GM11168 (cell line): ENCODE measurements around the gene B4GALNT2.
"Not testable (repeated sequence)": the region's sequence is repeated elsewhere in the genome, so short reads cannot be mapped to it uniquely, and the experiment has no call there.

Source experiments
- in situ Hi-C: fragments of 300-500 bp; cut with MboI; formaldehyde crosslinking; loops from one replicate; pipeline ENCODE4 v1.12.0; 2022; ENCODE audit warnings: low sequenced_read_pairs; ENCODE audit not compliant: unreplicated experiment

The B4GALNT2 gene

DNA sequence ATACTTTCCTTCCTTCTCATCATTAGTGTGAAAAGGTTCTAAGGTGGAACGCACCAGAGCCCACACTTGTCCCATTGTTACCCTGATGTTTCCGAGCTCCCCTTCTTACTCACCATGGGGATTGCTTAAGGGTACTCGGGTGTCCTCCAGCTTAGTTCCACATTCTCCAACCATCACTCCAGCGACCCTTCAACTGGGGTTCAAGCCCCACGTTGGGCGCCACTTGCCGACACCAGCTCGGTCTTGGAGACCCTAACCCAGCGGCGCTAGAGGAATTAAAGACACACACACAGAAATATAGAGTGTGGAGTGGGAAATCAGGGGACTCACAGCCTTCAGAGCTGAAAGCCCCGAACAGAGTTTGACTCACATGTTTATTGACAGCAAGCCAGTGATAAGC is 43.4 kb downstream of the B4GALNT2 start:
- in situ Hi-C loops = not testable (repeated sequence)

DNA sequence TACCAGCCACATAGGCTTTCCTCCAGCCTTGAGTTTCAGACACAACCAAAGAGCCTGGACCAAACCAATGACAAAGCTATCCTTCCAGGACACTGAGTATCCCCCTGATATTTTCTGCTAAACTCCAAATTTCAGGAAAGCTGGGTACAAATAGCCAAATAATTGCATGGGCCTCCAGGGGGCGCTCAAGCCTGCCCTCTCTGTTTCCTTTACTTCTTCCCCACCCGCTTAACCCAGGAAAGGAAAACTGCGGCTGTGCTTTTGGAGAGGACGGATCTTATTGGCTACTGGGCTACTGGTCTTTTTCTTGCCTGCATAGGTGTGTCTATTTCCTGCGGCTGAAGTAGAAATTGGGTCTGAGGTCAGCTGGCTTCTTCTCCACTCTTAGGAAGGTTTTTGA is 47.7 kb downstream of the B4GALNT2 start:
- in situ Hi-C loops = no loop called here

DNA sequence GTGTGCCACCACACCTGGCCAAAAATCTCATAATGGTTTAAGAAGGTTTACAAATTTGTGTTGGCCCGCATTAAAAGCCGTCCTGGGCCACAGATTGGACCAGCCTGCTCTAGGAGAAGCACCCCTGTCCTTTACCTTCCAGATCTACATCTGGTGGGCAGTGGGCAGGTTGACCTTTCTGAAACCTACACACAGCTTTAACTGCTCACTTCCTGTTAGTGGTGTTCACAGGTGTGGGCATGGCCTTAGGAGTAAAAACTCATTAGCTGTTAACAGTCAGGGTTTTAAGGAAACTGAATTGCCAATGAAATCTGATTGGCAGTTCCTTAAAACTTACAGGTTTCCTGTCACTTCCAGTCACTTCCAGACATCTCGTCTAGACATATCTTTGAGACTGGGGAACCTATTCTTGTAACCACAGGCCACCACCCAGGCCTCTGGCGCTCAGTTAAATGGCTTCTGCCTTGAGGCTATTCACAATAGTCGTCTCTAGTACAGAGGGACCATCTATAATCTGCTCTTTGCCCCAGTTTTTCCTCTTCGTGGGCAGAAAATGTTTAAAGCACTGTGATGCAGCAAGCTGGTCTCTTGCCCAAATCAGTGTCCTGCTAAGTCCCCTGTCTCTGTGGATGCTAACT is 48.5 kb downstream of the B4GALNT2 start:
- in situ Hi-C loops = no loop called here

DNA sequence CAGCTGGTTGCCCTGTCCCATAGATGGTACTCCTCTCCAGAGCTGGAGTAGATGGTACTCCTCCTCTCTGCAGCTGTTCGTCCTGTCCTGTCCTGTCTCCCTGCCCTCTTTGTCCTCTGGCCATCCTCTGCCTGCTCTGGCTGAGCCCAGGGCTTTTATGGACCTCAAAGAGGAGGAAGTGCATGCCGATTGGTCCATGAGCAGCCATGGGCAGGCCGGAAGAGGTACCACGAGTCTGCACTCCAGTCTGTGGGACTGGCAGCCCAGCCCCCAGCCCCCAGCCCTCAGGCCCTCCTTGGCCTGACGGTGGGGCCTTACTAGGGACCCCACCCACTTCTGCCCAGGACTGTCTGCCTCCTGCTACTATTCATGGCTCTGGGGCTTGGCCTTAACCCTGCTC is 50.8 kb downstream of the B4GALNT2 start:
- in situ Hi-C loops = no loop called here

DNA sequence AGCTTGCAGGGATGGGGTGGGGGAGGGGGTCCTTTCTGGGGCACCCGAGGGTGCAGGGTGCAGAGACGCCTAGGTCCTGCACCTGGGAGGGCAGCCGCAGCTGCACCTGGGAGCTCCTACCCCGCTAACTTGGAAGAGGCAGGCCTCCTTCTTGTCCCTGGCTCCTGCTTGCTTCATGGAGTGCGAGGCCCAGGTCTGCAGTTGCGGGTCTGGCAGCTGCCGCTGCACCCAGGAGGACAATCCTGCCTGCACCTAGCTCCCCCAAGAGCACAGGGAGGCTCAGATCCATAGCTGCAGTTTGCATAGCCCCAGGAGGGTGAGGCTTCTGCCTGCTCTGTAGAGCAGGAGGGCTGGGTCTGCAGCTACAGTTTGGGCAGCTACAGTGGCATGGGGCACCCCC is 51.2 kb downstream of the B4GALNT2 start:
- in situ Hi-C loops = no loop called here

DNA sequence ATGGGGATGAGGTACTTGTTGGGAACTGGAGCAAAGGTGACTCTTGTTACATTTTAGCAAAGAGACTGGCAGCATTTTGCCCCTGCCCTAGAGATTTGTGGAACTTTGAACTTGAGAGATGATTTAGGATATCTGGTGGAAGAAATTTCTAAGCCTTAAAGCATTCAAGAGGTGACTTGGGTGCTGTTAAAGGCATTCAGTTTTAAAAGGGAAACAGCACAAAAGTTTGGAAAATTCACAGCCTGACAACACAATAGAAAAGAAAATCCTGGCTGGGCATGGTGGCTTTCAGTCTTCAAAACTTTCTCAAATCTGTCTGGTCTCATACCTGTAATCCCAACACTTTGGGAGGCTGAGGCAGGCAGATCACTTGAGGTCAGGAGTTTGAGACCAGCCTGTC is 52.0 kb downstream of the B4GALNT2 start:
- in situ Hi-C loops = not testable (repeated sequence)

DNA sequence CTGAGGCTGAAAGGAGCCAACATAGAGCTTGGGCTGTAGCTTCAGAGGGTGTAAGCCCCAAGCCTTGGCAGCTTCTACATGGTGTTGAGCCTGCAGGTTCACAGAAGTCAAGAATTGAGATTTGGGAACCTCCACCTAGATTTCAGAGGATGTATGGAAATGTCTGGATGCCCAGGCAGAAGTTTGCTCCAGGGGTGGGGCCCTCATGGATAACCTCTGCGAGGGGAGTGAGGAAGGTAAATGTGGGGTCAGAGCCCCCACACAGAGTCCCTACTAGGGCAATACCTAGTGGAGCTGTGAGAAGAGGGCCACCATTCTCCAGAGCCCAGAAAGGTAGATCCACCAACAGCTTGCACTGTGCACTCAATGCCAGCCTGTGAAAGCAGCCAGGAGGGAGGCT is 52.8 kb downstream of the B4GALNT2 start:
- in situ Hi-C loops = loop anchor here (5.0 kb wide), 1 partner anchor 42 kb away; no protein-coding TSS in a partner anchor

DNA sequence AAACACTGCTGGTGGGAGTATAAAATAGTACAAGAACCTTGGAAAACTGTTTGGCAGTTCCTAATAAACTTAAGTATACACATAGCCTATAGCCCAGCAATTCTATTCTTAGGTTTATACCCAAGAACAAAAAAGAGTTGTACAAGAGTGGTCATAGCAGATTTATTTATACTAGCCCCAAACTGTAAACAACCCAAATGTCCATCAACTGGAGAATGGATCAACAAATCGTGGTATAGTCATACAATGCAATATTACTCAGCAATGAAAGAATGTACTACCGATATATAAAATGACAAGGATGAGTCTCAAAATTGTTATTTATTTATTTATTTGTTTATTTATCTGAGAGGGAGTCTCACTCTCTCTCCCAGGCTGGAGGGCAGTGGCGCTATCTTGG is 54.7 kb downstream of the B4GALNT2 start:
- in situ Hi-C loops = loop anchor here (5.0 kb wide), 1 partner anchor 40 kb away; no protein-coding TSS in a partner anchor

DNA sequence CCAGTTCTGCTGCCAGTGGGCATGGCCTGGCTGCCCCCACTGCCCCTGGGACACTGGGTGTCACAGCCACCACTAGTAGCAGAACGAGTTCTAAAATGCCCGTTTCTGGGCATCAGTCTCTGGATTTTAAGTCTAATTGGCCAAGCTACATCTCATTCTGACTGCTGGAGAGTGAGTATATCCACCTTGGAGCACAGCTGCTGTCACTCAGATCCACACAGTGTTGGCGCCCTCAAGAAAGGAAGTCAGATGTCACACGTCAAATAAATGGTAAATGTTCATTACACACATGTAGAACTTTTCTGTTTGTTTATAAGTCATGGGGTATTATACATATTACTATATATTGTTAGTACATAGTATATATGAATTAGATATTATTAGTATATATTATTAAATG is 58.4 kb downstream of the B4GALNT2 start:
- in situ Hi-C loops = no loop called here

DNA sequence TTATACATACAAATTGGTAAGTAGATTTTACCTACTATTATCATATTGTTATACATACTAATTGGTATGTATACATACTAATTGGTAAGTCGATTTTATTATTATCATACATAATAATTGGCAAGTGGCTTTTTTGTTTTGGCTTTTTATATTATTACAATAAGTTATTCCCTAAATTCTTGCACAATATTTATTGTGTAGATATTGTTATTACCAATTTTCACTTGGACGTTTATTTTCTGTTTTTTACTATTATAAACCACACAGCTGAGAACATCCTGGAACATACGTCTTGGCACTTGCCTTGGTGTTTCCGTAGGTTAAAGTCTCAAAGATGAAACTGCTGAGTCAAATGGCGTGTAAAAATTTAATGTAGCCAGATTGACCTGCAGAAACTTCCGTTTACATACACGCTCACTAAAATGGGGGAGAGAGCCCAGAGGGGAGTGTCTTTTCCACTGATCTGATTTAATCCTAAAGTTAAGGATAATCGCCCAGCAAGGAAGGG is 58.9 kb downstream of the B4GALNT2 start:
- in situ Hi-C loops = no loop called here

DNA sequence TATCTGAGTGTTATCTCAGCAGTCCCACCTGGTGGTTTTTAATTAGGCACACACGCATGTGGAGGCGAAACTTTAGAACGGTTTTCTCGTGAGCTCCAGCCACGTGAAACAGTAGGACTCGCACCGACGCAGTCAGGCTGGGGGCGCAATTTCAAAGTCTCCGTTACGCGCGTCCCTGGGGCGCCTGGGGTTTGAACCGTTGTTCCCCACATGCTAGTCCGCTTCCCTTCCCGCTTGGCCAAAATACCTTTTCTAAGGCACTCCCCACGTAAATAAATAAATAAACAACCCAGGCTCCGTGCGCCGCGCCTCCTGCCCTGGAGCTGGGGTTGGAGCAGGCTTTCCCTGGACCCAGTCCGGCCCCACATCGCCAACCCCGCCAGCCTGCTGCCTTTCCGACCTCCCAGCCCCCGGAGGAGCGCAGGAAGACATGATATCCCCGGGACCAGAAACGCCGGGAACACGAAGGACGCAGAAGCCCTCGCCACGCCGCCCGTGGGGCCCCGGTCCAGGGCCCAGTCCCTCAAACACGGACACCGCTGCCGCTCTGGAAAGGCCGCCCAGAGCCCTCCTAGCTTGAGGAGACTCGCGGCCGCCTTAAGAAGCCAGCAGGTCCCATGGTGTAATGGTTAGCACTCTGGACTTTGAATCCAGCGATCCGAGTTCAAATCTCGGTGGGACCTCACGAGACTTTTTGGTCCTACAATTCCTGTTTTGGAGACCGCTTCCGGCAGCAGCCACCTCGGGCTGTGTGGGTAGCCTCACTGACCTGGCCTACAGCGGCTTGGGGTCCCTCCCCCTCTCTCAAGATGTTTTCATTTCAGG is 59.6 kb downstream of the B4GALNT2 start:
- in situ Hi-C loops = no loop called here

DNA sequence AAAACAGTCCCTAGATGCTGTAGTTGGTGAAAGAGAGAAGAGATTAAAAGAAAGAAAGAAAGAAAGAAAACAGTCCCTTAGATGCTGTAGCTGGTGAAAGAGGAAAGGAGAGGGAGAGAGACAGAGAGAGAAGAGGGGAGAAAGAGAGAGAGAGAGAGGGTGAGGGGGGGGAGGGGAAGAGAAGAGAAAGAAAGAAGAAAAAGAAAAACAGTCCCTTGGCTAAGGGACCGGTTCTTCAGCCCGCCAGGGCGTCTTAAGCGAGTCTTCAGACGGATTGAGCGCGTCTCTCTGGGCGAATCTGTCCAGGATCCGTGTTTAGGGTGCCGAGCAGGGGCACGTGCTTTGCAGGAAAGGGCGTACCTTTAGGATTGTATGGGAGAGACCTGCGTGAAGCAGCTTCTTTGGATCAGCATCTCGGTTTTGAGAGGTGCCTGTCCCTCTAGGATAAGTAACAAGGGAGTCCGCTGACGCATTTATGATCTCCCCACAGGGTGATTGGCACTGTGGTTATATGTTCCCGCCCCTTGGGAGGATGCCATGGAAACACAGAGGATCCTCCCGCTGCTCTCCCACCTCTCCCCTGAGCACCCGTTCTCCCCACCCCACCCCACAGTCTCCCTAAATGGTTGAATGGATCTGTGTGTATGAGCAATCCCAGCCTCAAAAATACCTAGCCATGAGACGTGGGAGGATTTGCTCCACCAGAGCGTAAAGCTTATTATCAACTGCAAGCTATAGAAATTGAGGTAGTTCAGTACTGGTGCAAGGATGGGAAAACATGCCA is 61.1 kb downstream of the B4GALNT2 start:
- in situ Hi-C loops = no loop called here

DNA sequence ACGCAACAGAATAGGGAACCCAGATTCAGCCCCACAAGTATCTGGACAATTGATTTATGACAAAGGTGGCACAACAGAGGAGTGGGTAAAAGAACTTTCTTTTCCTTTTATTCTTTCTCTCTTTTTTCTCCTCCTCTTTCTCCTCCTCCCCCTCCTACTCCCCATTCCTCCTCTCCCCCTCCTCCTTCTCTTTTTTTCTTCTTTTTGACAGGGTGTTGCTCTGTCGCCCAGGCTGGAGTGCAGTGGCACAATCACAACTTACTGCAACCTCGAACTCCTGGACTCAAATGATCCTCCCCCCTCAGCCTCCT is 61.7 kb downstream of the B4GALNT2 start:
- in situ Hi-C loops = no loop called here

DNA sequence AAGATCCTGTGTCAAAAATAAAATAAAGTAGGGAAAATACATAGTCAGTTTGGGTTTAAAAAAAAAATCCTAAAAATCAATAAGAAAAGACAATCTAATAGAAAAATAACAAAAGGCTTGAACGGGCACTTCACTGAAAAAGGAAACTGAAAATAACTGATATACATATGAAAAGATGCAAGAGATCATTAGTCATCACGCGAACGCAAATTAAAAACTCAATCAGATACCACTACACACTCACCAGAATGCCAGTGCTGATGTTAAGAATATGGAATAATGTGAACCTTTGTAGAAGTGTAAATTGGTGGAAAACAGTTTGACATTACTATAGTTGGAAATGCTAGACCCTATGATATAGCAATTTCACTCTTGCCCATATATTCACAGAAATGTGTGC is 63.2 kb downstream of the B4GALNT2 start:
- in situ Hi-C loops = no loop called here

DNA sequence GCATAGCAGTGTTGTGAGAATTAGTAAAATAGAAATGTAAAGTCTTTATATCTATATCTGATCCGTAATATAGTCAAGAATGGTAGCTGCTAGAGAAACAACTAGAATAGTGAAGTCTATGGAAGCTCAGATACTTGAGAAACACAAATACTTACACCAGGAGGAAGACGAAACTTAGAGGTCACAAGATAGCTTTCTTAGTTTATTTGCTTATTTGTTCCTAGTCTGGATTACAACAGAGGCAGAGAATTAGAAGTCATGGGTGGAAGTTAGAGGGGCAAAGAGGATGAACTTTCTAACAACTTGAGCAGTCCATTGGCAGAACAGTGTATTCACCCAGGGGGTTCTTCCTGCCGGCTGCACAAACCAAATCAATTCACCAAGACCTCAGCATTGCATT is 64.0 kb downstream of the B4GALNT2 start:
- in situ Hi-C loops = no loop called here

DNA sequence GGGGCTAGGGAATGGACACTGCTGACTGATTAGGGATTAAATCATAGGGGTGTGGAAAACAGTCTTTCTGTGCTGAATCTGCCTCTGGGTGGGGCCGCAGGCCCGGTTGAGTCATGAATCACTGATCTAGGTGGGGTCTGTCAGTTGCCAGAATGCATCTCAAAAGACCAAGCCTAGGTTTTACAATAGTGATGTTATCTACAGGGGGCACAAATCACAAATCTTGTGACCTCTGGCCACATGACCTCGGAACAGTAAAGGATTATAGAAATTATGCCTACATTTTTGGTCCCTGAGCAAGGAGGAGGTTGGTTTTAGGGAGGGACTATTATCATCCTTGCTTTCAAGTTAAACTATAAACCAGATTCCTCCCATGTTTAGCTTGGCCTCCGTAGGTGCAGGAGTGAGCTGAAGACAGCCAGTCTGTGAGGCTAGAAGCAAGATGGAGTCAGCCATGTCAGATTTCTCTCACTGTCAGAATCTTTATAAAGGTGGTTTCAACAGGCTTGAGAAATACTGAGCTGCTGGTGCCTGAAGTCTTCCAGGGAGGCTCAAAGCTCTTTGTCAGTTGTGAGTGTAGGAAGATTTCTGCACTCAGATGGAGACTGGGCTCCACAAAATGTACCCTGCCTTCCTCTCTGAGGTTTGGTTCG is 64.9 kb downstream of the B4GALNT2 start:
- in situ Hi-C loops = no loop called here

DNA sequence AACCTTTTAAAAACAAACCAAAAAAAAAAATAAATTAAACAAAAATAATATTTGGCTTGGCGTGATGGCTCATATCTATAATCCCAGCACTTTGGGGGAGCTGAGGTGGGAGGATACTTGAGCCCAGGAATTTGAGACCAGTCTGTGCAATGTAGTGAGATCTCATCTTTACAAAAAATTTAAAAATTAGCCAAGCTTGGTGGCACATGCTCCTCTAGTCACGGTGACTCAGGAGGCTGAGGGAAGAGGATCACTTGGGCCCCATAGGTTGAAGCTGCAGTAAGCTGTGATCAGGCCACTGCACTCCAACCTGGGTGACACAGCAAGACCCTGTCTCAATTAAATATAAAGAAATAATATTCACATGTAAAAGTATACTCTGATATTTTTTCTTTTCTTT is 65.6 kb downstream of the B4GALNT2 start:
- in situ Hi-C loops = no loop called here

DNA sequence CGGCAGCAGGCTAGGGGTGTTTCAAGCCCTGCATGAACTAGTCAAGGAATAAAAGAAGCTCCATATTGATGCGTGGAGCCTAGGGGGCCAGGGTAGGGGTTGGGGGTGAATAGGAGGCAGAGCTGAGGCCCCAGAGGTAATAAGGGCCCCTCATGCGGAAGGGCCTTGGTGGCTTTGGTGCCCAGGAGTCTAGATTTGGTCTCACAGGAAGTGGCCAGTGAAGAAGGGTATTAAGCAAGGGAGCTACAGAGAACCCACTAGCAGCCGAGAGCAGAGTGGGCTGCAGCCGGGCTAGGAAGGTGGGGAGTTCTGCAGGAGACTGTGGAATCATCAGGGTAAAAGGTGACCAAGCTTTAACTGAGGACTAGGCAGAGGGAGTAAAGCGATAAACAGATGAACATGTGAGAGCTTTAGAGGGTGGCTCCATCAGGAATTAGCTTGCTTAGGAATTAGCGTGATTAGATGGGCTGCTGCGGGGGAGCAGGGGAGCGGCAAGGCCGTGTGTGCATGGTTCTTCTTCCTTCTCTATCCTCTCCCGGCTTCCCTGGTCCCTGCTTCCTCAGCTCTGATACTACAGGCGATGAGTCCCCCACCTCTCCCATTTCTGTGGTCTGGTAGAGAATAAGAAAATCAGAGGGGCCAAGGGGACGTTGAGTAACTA is 68.0 kb downstream of the B4GALNT2 start:
- in situ Hi-C loops = no loop called here

DNA sequence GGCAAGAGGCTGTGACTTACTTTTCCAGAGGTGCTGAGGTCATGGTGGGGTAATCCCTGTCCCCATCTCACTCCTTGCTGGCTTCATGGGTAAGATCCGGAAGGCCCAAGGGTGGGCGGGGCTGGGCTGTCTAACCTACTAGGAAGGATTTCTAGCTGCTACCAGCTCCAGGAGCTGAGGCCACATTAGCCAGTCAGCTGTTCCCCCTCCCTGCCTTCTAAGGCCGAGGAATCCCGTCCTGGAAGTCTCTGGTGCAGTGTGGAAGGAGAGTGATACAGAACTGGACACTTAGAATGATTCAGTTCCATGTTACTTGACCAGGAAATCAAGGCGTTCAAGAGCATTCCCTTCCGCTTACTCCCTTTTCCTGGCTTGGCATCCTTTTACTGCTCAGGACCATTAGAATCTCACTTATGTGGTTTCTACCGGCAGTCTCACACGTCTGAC is 68.9 kb downstream of the B4GALNT2 start:
- in situ Hi-C loops = no loop called here

DNA sequence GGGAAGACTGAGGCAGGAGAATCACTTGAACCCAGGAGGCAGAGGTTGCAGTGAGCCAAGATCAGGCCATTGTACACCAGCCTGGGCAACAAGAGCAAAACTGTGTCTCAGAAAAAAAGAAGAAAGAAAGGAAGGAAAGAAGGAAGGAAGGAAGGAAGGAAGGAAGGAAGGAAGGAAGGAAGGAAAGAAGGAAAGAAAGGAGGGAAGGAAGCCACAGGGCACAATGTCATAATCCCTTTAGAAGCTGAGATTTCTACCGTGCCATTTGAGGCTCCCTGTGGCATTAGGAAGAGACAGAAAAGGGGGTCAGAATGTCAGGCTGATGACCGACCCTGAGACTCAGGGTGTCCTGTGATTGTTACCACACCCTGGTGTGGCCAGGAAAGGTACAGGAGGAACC is 71.2 kb downstream of the B4GALNT2 start:
- in situ Hi-C loops = no loop called here
